Astrocyte (in vitro differentiated cells and primary cell): ENCODE results near the gene CAPN11. TPM values are rescaled to one million over a fixed set of nuclear protein-coding genes. Genes with fewer than 3 reads are reported as not detected.

ENCODE experiments used
- DNase-seq: peaks from one replicate; pipeline ENCODE4 v3.0.0-alpha.2; 2010; ENCODE audit warnings: low read depth
- FAIRE-seq: peaks from 2 replicates; lab custom pipeline; 2011; peaks lifted over from hg19 to GRCh38; lab: Jason Lieb, UNC
- H2AFZ ChIP-seq: 2 replicates; pipeline ENCODE4 v1.6.0; 2012; ENCODE audit warnings: low read depth, low read length, inconsistent platforms
- H3K27ac ChIP-seq: 2 replicates; pipeline ENCODE4 v1.5.1; 2011; ENCODE audit warnings: low read depth, low read length, inconsistent platforms
- H3K27me3 ChIP-seq: 2 replicates; pipeline ENCODE4 v1.6.0; 2011; ENCODE audit warnings: low read length, inconsistent platforms; ENCODE audit not compliant: insufficient read depth
- H3K36me3 ChIP-seq: 2 replicates; pipeline ENCODE4 v1.5.1; 2011; ENCODE audit warnings: low read length, inconsistent platforms; ENCODE audit not compliant: insufficient read depth
- H3K4me1 ChIP-seq: 2 replicates; pipeline ENCODE4 v1.5.1; 2011; ENCODE audit warnings: low read length, inconsistent platforms; ENCODE audit not compliant: insufficient read depth
- H3K4me2 ChIP-seq: 2 replicates; pipeline ENCODE4 v1.6.0; 2012; ENCODE audit warnings: low read length, inconsistent platforms
- H3K4me3 ChIP-seq: 2 replicates; pipeline ENCODE4 v1.5.1; 2011; ENCODE audit warnings: low read depth, mild to moderate bottlenecking, low read length, inconsistent platforms; ENCODE audit not compliant: insufficient read depth
- H3K79me2 ChIP-seq: 2 replicates; pipeline ENCODE4 v1.6.0; 2012; ENCODE audit warnings: mild to moderate bottlenecking, low read length, inconsistent platforms; ENCODE audit not compliant: insufficient read depth
- H3K9ac ChIP-seq: 2 replicates; pipeline ENCODE4 v1.6.0; 2012; ENCODE audit warnings: mild to moderate bottlenecking, low read length, inconsistent platforms
- H3K9me3 ChIP-seq: 2 replicates; pipeline ENCODE4 v1.5.1; 2012; ENCODE audit warnings: low read depth, mild to moderate bottlenecking, low read length, inconsistent platforms; ENCODE audit not compliant: insufficient read depth
- H4K20me1 ChIP-seq: 2 replicates; pipeline ENCODE4 v1.6.0; 2012; ENCODE audit warnings: low read length, inconsistent platforms; ENCODE audit not compliant: insufficient read depth
- H3K27ac Mint-ChIP-seq: one replicate; pipeline ENCODE4 v1.8.0; 2021; ENCODE audit warnings: mild to moderate bottlenecking, mixed read lengths; ENCODE audit not compliant: unreplicated experiment
- H3K27me3 Mint-ChIP-seq: one replicate; pipeline ENCODE4 v1.8.0; 2021; ENCODE audit warnings: low read depth, mixed read lengths; ENCODE audit not compliant: unreplicated experiment
- H3K36me3 Mint-ChIP-seq: one replicate; pipeline ENCODE4 v1.8.0; 2021; ENCODE audit warnings: low read depth, mixed read lengths; ENCODE audit not compliant: unreplicated experiment
- H3K4me1 Mint-ChIP-seq: one replicate; pipeline ENCODE4 v1.8.0; 2021; ENCODE audit warnings: low read depth, mixed read lengths; ENCODE audit not compliant: unreplicated experiment
- H3K4me3 Mint-ChIP-seq: one replicate; pipeline ENCODE4 v1.8.0; 2021; ENCODE audit warnings: mild to moderate bottlenecking, moderate library complexity, mixed read lengths; ENCODE audit not compliant: unreplicated experiment
- H3K9me3 Mint-ChIP-seq: one replicate; pipeline ENCODE4 v1.8.0; 2021; ENCODE audit warnings: mild to moderate bottlenecking, mixed read lengths; ENCODE audit not compliant: unreplicated experiment
- CTCF ChIP-seq: IDR thresholded peaks from 2 replicates; pipeline ENCODE4 v1.5.1; 2011; ENCODE audit warnings: low read depth, mild to moderate bottlenecking, inconsistent platforms, low read length, moderate library complexity; ENCODE audit not compliant: insufficient read depth
- EZH2 ChIP-seq: IDR thresholded peaks from 2 replicates; pipeline ENCODE4 v1.6.1; 2012; ENCODE audit warnings: mild to moderate bottlenecking, low read length, inconsistent platforms; ENCODE audit not compliant: insufficient read depth
- total RNA-seq: library from RNA; stranded (reverse); gene quantifications from 2 replicates; pipeline ENCODE4 v1.2.1, GENCODE V29; 2021

CAPN11 gene
- total RNA-seq, 1 donor from 2014 or later: not detected

- Mint-ChIP-seq H3K36me3 (no peaks in the 10 kb centered on the region), H3K27me3 (peaks cover 21% of the 10 kb centered on the region), H3K27ac (no peak overlapping the region), H3K4me3 (no peak overlapping the region), H3K9me3 (no peaks in the 10 kb centered on the region), H3K4me1 (peaks cover 1% of the 10 kb centered on the region)
- Histone ChIP-seq H3K27me3 (peaks cover 12% of the 10 kb centered on the region), H3K36me3 (no peaks in the 10 kb centered on the region), H4K20me1 (no peaks in the 10 kb centered on the region), H3K27ac (no peak overlapping the region), H2AFZ (no peak overlapping the region), H3K9ac (no peak overlapping the region), H3K9me3 (no peaks in the 10 kb centered on the region), H3K4me3 (no peak overlapping the region), H3K4me1 (peaks cover 11% of the 10 kb centered on the region), H3K79me2 (no peaks in the 10 kb centered on the region), H3K4me2 (no peak overlapping the region)
- peak; percentile 42 for DNase-seq
- no peak for FAIRE-seq
- TF ChIP-seq EZH2: no peak
- TF ChIP-seq CTCF: peak; percentile 92
Observed at GRCh38 chr6:44172731-44173500, 14.3 kb downstream of the CAPN11 start.

- TF ChIP-seq EZH2 (no peak), CTCF (no peak)
- DNase-seq (no peak), FAIRE-seq (no peak)
- no peak overlapping the region for H3K27ac Mint-ChIP-seq
- peaks cover under 1% of the 10 kb centered on the region for H3K27me3 ChIP-seq
- no peak overlapping the region for H3K4me2 ChIP-seq
- H4K20me1 ChIP-seq: no peaks in the 10 kb centered on the region
- H3K27me3 Mint-ChIP-seq: peaks cover 10% of the 10 kb centered on the region
- peaks cover 20% of the 10 kb centered on the region for H3K4me1 ChIP-seq
- no peak overlapping the region for H2AFZ ChIP-seq
- H3K79me2 ChIP-seq: no peaks in the 10 kb centered on the region
- no peaks in the 10 kb centered on the region for H3K9me3 ChIP-seq
- H3K4me3 Mint-ChIP-seq: no peak overlapping the region
- no peak overlapping the region for H3K9ac ChIP-seq
- H3K36me3 Mint-ChIP-seq: no peaks in the 10 kb centered on the region
- H3K4me1 Mint-ChIP-seq: peaks cover 8% of the 10 kb centered on the region
- H3K27ac ChIP-seq: no peak overlapping the region
- H3K36me3 ChIP-seq: no peaks in the 10 kb centered on the region
- H3K4me3 ChIP-seq: no peak overlapping the region
- H3K9me3 Mint-ChIP-seq: peaks cover 3% of the 10 kb centered on the region
Observed at GRCh38 chr6:44176130-44176761, 17.6 kb downstream of the CAPN11 start.
